ENCODE data around the gene MLANA. TPM values are rescaled to one million over a fixed set of nuclear protein-coding genes. Genes with fewer than 3 reads are reported as not detected.

Gene MLANA
- total RNA-seq, 1 experiment from 2014 or later = not detected

GRCh38 chr9:5866685-5867084, 24.0 kb upstream of the MLANA start:
- Mint-ChIP-seq H3K4me1 (peaks cover 5% of the 10 kb centered on the region), H3K9me3 (no peaks in the 10 kb centered on the region), H3K4me3 (no peak overlapping the region), H3K27me3 (ENCODE audit: low read depth) (peaks cover 4% of the 10 kb centered on the region; the same call in 1 of the 2 replicates), H3K27ac (no peak overlapping the region), H3K36me3 (no peaks in the 10 kb centered on the region)
- no peak for DNase-seq (ENCODE audit: low spot score)
- POLR2A ChIA-PET = no interaction called here
- CTCF ChIA-PET = interaction anchor here (1.2 to 1.6 kb wide), 2 partner anchors 20 to 157 kb away, joined by 3 to 5 read pairs; no protein-coding TSS in a partner anchor
- no peak for TF ChIP-seq CREM (CRISPR knock-in tag; IDR thresholded peaks at IDR 0.05)
- TF ChIP-seq ESRRA (CRISPR knock-in tag; IDR thresholded peaks at IDR 0.05; ENCODE audit: borderline replicate concordance) = no peak
- no peak for TF ChIP-seq ZNF219 (CRISPR knock-in tag; IDR thresholded peaks at IDR 0.05; ENCODE audit: borderline replicate concordance)
- no peak for TF ChIP-seq JUN (CRISPR knock-in tag; IDR thresholded peaks at IDR 0.05)
- TF ChIP-seq SP1 (CRISPR knock-in tag; conservative IDR thresholded peaks at IDR 0.05) = no peak
- no peak for TF ChIP-seq GTF2I (CRISPR knock-in tag; conservative IDR thresholded peaks at IDR 0.05)
- no peak for TF ChIP-seq ARID4B (CRISPR knock-in tag; IDR thresholded peaks at IDR 0.05; ENCODE audit: borderline replicate concordance)
- TF ChIP-seq, protein P1, sequence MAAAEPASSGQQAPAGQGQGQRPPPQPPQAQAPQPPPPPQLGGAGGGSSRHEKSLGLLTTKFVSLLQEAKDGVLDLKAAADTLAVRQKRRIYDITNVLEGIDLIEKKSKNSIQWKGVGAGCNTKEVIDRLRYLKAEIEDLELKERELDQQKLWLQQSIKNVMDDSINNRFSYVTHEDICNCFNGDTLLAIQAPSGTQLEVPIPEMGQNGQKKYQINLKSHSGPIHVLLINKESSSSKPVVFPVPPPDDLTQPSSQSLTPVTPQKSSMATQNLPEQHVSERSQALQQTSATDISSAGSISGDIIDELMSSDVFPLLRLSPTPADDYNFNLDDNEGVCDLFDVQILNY (CRISPR knock-in tag; IDR thresholded peaks at IDR 0.05) = no peak
- TF ChIP-seq E2F1 (CRISPR knock-in tag; IDR thresholded peaks at IDR 0.05) = no peak
- no peak for ATAC-seq

DNA sequence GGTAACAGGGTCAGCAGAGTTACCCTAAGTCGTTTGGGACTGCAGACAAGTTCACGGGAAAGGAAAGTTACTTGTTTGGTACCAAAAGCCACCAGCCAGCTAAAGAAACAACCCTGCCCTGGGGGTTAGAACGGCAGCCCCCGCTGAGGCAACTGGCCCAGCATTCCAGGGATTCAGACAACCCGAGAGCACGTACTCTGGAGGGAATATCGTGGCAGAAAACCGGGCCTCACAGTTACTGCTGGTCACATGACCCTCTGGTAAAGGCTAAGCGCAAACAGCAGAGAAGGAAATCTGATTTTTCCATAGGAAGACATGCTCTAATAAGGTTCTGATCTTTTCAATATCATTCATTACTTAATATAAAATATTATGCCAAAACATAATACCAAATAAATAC, 22.5 kb upstream of the MLANA start:
- H3K27me3 Mint-ChIP-seq (ENCODE audit: low read depth) = peaks cover 4% of the 10 kb centered on the region; the same call in 1 of the 2 replicates
- ChIA-PET POLR2A (no interaction called here), CTCF (interaction anchor here (1.9 kb wide), 1 partner anchor 35 kb away, joined by 7 read pairs; the partner anchor contains the start of gene ERMP1)
- ATAC-seq (no peak), DNase-seq (ENCODE audit: low spot score) (no peak)
- TF ChIP-seq, protein P2, sequence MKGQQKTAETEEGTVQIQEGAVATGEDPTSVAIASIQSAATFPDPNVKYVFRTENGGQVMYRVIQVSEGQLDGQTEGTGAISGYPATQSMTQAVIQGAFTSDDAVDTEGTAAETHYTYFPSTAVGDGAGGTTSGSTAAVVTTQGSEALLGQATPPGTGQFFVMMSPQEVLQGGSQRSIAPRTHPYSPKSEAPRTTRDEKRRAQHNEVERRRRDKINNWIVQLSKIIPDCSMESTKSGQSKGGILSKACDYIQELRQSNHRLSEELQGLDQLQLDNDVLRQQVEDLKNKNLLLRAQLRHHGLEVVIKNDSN (CRISPR knock-in tag; IDR thresholded peaks at IDR 0.05) = peak; percentile 62; the same call in 1 of the 2 replicates
- TF ChIP-seq NR2C2 (CRISPR knock-in tag; IDR thresholded peaks at IDR 0.05) (no peak), SP1 (CRISPR knock-in tag; conservative IDR thresholded peaks at IDR 0.05) (no peak), USF2 (CRISPR knock-in tag; IDR thresholded peaks at IDR 0.05) (peak; percentile 63), JAZF1 (CRISPR knock-in tag; IDR thresholded peaks at IDR 0.05) (no peak), FOXJ3 (CRISPR knock-in tag; IDR thresholded peaks at IDR 0.05; ENCODE audit: borderline replicate concordance) (no peak), ETV6 (CRISPR knock-in tag; IDR thresholded peaks at IDR 0.05) (no peak)
- no peak overlapping the region for H3K27ac Mint-ChIP-seq
- H3K9me3 Mint-ChIP-seq = no peaks in the 10 kb centered on the region
- H3K4me1 Mint-ChIP-seq = peaks cover 11% of the 10 kb centered on the region
- H3K36me3 Mint-ChIP-seq = no peaks in the 10 kb centered on the region
- no peak overlapping the region for H3K4me3 Mint-ChIP-seq
